ENCODE results near the gene SLC38A3.

SLC38A3 gene

GRCh38 chr3:50169232-50169832, 35.7 kb upstream of the SLC38A3 start:
- Histone ChIP-seq H3K27ac (ENCODE audit: insufficient read depth, low read depth, low read length, poor library complexity, severe bottlenecking) (peak overlapping the region; percentile 50), H3K4me1 (ENCODE audit: control insufficient read depth, insufficient read depth, low read length) (peaks cover 66% of the 10 kb centered on the region), H3K36me3 (ENCODE audit: control insufficient read depth, insufficient read depth, low read length) (peaks cover 4% of the 10 kb centered on the region), H3K27me3 (ENCODE audit: control insufficient read depth, insufficient read depth, low read length, poor library complexity, severe bottlenecking) (no peaks in the 10 kb centered on the region), H3K9me3 (ENCODE audit: control insufficient read depth, low read length) (no peaks in the 10 kb centered on the region), H3K4me3 (ENCODE audit: insufficient read depth, low read depth, low read length) (no peak overlapping the region)
- WGBS, 2 experiments, result 93 to 95% methylated on average over 11 of the region's 11 CpGs

- H3K27me3 ChIP-seq (ENCODE audit: control insufficient read depth, insufficient read depth, low read length, poor library complexity, severe bottlenecking), result no peaks in the 10 kb centered on the region
- H3K27ac ChIP-seq (ENCODE audit: insufficient read depth, low read depth, low read length, poor library complexity, severe bottlenecking), result no peak overlapping the region
- H3K4me1 ChIP-seq (ENCODE audit: control insufficient read depth, insufficient read depth, low read length), result peaks cover 65% of the 10 kb centered on the region
- no peak overlapping the region for H3K4me3 ChIP-seq (ENCODE audit: insufficient read depth, low read depth, low read length)
- no peaks in the 10 kb centered on the region for H3K9me3 ChIP-seq (ENCODE audit: control insufficient read depth, low read length)
- H3K36me3 ChIP-seq (ENCODE audit: control insufficient read depth, insufficient read depth, low read length), result peaks cover 9% of the 10 kb centered on the region
- WGBS, 2 experiments, result 100% methylated on average over 1 of the region's 1 CpG
Observed at GRCh38 chr3:50169858-50170257, 35.2 kb upstream of the SLC38A3 start.

GRCh38 chr3:50170689-50171088, 34.4 kb upstream of the SLC38A3 start:
- no peaks in the 10 kb centered on the region for H3K27me3 ChIP-seq (ENCODE audit: control insufficient read depth, insufficient read depth, low read length, poor library complexity, severe bottlenecking)
- H3K36me3 ChIP-seq (ENCODE audit: control insufficient read depth, insufficient read depth, low read length), result peaks cover 10% of the 10 kb centered on the region
- 90% methylated on average over 10 of the region's 10 CpGs for WGBS, 2 experiments
- no peaks in the 10 kb centered on the region for H3K9me3 ChIP-seq (ENCODE audit: control insufficient read depth, low read length)
- H3K27ac ChIP-seq (ENCODE audit: insufficient read depth, low read depth, low read length, poor library complexity, severe bottlenecking), result no peak overlapping the region
- H3K4me3 ChIP-seq (ENCODE audit: insufficient read depth, low read depth, low read length), result no peak overlapping the region
- H3K4me1 ChIP-seq (ENCODE audit: control insufficient read depth, insufficient read depth, low read length), result peaks cover 57% of the 10 kb centered on the region

- no peaks in the 10 kb centered on the region for H3K27me3 ChIP-seq (ENCODE audit: control insufficient read depth, insufficient read depth, low read length, poor library complexity, severe bottlenecking)
- H3K36me3 ChIP-seq (ENCODE audit: control insufficient read depth, insufficient read depth, low read length), result peaks cover 10% of the 10 kb centered on the region
- H3K4me3 ChIP-seq (ENCODE audit: insufficient read depth, low read depth, low read length), result no peak overlapping the region
- H3K4me1 ChIP-seq (ENCODE audit: control insufficient read depth, insufficient read depth, low read length), result peaks cover 47% of the 10 kb centered on the region
- no peaks in the 10 kb centered on the region for H3K9me3 ChIP-seq (ENCODE audit: control insufficient read depth, low read length)
- H3K27ac ChIP-seq (ENCODE audit: insufficient read depth, low read depth, low read length, poor library complexity, severe bottlenecking), result no peak overlapping the region
- 91 to 93% methylated on average over 21 of the region's 21 CpGs for WGBS, 2 experiments
Observed at GRCh38 chr3:50171540-50172301, 33.4 kb upstream of the SLC38A3 start.

- WGBS, 2 experiments, result 86 to 88% methylated on average over 8 of the region's 8 CpGs
- H3K4me1 ChIP-seq (ENCODE audit: control insufficient read depth, insufficient read depth, low read length), result peaks cover 38% of the 10 kb centered on the region
- H3K27ac ChIP-seq (ENCODE audit: insufficient read depth, low read depth, low read length, poor library complexity, severe bottlenecking), result no peak overlapping the region
- H3K27me3 ChIP-seq (ENCODE audit: control insufficient read depth, insufficient read depth, low read length, poor library complexity, severe bottlenecking), result no peaks in the 10 kb centered on the region
- H3K36me3 ChIP-seq (ENCODE audit: control insufficient read depth, insufficient read depth, low read length), result peaks cover 13% of the 10 kb centered on the region
- H3K4me3 ChIP-seq (ENCODE audit: insufficient read depth, low read depth, low read length), result no peak overlapping the region
- H3K9me3 ChIP-seq (ENCODE audit: control insufficient read depth, low read length), result no peaks in the 10 kb centered on the region
Observed at GRCh38 chr3:50172626-50173220, 32.3 kb upstream of the SLC38A3 start.

- peaks cover 26% of the 10 kb centered on the region for H3K4me1 ChIP-seq (ENCODE audit: control insufficient read depth, insufficient read depth, low read length)
- 92 to 93% methylated on average over 29 of the region's 29 CpGs for WGBS, 2 experiments
- no peak overlapping the region for H3K4me3 ChIP-seq (ENCODE audit: insufficient read depth, low read depth, low read length)
Observed at GRCh38 chr3:50173685-50174516, 31.2 kb upstream of the SLC38A3 start.

GRCh38 chr3:50174517-50174895, 30.6 kb upstream of the SLC38A3 start:
- Histone ChIP-seq H3K27ac (ENCODE audit: insufficient read depth, low read depth, low read length, poor library complexity, severe bottlenecking) (no peak overlapping the region), H3K9me3 (ENCODE audit: control insufficient read depth, low read length) (no peaks in the 10 kb centered on the region), H3K36me3 (ENCODE audit: control insufficient read depth, insufficient read depth, low read length) (peaks cover 13% of the 10 kb centered on the region), H3K4me3 (ENCODE audit: insufficient read depth, low read depth, low read length) (no peak overlapping the region), H3K27me3 (ENCODE audit: control insufficient read depth, insufficient read depth, low read length, poor library complexity, severe bottlenecking) (no peaks in the 10 kb centered on the region), H3K4me1 (ENCODE audit: control insufficient read depth, insufficient read depth, low read length) (peaks cover 20% of the 10 kb centered on the region)
- WGBS, 2 experiments, result 95 to 96% methylated on average over 7 of the region's 7 CpGs

More at GRCh38 chr3:50173685-50174516, 31.2 kb upstream of the SLC38A3 start:
- Histone ChIP-seq H3K27me3 (ENCODE audit: control insufficient read depth, insufficient read depth, low read length, poor library complexity, severe bottlenecking) (no peaks in the 10 kb centered on the region), H3K27ac (ENCODE audit: insufficient read depth, low read depth, low read length, poor library complexity, severe bottlenecking) (no peak overlapping the region), H3K9me3 (ENCODE audit: control insufficient read depth, low read length) (no peaks in the 10 kb centered on the region), H3K36me3 (ENCODE audit: control insufficient read depth, insufficient read depth, low read length) (peaks cover 13% of the 10 kb centered on the region)

- 93 to 96% methylated on average over 17 of the region's 17 CpGs for WGBS, 2 experiments
- Histone ChIP-seq H3K27ac (ENCODE audit: insufficient read depth, low read depth, low read length, poor library complexity, severe bottlenecking) (no peak overlapping the region), H3K4me3 (ENCODE audit: insufficient read depth, low read depth, low read length) (no peak overlapping the region), H3K9me3 (ENCODE audit: control insufficient read depth, low read length) (no peaks in the 10 kb centered on the region), H3K4me1 (ENCODE audit: control insufficient read depth, insufficient read depth, low read length) (peaks cover 14% of the 10 kb centered on the region), H3K27me3 (ENCODE audit: control insufficient read depth, insufficient read depth, low read length, poor library complexity, severe bottlenecking) (no peaks in the 10 kb centered on the region), H3K36me3 (ENCODE audit: control insufficient read depth, insufficient read depth, low read length) (peaks cover 13% of the 10 kb centered on the region)
Observed at GRCh38 chr3:50174947-50175524, 30.0 kb upstream of the SLC38A3 start.

- Histone ChIP-seq H3K27me3 (ENCODE audit: control insufficient read depth, insufficient read depth, low read length, poor library complexity, severe bottlenecking) (no peaks in the 10 kb centered on the region), H3K36me3 (ENCODE audit: control insufficient read depth, insufficient read depth, low read length) (peaks cover 13% of the 10 kb centered on the region), H3K9me3 (ENCODE audit: control insufficient read depth, low read length) (no peaks in the 10 kb centered on the region), H3K4me3 (ENCODE audit: insufficient read depth, low read depth, low read length) (no peak overlapping the region), H3K27ac (ENCODE audit: insufficient read depth, low read depth, low read length, poor library complexity, severe bottlenecking) (no peak overlapping the region), H3K4me1 (ENCODE audit: control insufficient read depth, insufficient read depth, low read length) (no peaks in the 10 kb centered on the region)
- 95 to 98% methylated on average over 2 of the region's 2 CpGs for WGBS, 2 experiments
Observed at GRCh38 chr3:50177346-50177745, 27.7 kb upstream of the SLC38A3 start.
